ENCODE results near the gene RSAD1.
"Not testable (repeated sequence)": the region's sequence is repeated elsewhere in the genome, so short reads cannot be mapped to it uniquely, and the experiment has no call there.

Gene RSAD1

GRCh38 chr17:50473901-50474300, 4.8 kb upstream of the RSAD1 start:
- H3K9me2 ChIP-seq (replicated peaks; ENCODE audit: control insufficient read depth, low read length): no peaks in the 10 kb centered on the region
- H3K79me2 ChIP-seq (ENCODE audit: control insufficient read depth, low read length): peaks cover under 1% of the 10 kb centered on the region; the same call in 1 of the 2 replicates
- TF ChIP-seq EZH2phosphoT487 (IDR thresholded peaks at IDR 0.05; ENCODE audit: borderline replicate concordance, low read length) (no peak), CTCF (IDR thresholded peaks at IDR 0.05; ENCODE audit: low read depth, low read length, poor library complexity, severe bottlenecking) (no peak)
- H3K27ac ChIP-seq (ENCODE audit: low read depth, low read length): no peak overlapping the region
- no peaks in the 10 kb centered on the region; the same call in 1 of the 2 replicates for H3K36me3 ChIP-seq (ENCODE audit: control insufficient read depth, low read length)
- H3F3A ChIP-seq (ENCODE audit: control insufficient read depth, insufficient read depth): no peaks in the 10 kb centered on the region
- peaks cover 5% of the 10 kb centered on the region; the same call in 1 of the 2 replicates for H3K27me3 ChIP-seq (ENCODE audit: control insufficient read depth, low read length)
- no peak overlapping the region for H3K4me2 ChIP-seq (ENCODE audit: low read length)
- H3K9me3 ChIP-seq (ENCODE audit: control insufficient read depth, insufficient read depth, low read length): no peaks in the 10 kb centered on the region
- no peak overlapping the region for H3K4me3 ChIP-seq (ENCODE audit: low read length)
- no peaks in the 10 kb centered on the region for H4K20me1 ChIP-seq (ENCODE audit: control insufficient read depth, insufficient read depth, low read depth, low read length)
- H3K4me1 ChIP-seq (ENCODE audit: control insufficient read depth, low read length): peaks cover 7% of the 10 kb centered on the region

- Histone ChIP-seq H3K36me3 (ENCODE audit: control insufficient read depth, low read length) (no peaks in the 10 kb centered on the region; the same call in 1 of the 2 replicates), H3F3A (ENCODE audit: control insufficient read depth, insufficient read depth) (no peaks in the 10 kb centered on the region), H3K4me1 (ENCODE audit: control insufficient read depth, low read length) (peaks cover 9% of the 10 kb centered on the region), H3K27me3 (ENCODE audit: control insufficient read depth, low read length) (peaks cover 5% of the 10 kb centered on the region; the same call in 1 of the 2 replicates), H3K27ac (ENCODE audit: low read depth, low read length) (no peak overlapping the region), H3K79me2 (ENCODE audit: control insufficient read depth, low read length) (peaks cover 4% of the 10 kb centered on the region), H4K20me1 (ENCODE audit: control insufficient read depth, insufficient read depth, low read depth, low read length) (no peaks in the 10 kb centered on the region), H3K4me2 (ENCODE audit: low read length) (no peak overlapping the region), H3K4me3 (ENCODE audit: low read length) (no peak overlapping the region), H3K9me3 (ENCODE audit: control insufficient read depth, insufficient read depth, low read length) (no peaks in the 10 kb centered on the region), H3K9me2 (replicated peaks; ENCODE audit: control insufficient read depth, low read length) (no peaks in the 10 kb centered on the region)
- TF ChIP-seq CTCF (IDR thresholded peaks at IDR 0.05; ENCODE audit: low read depth, low read length, poor library complexity, severe bottlenecking): no peak
- no peak for TF ChIP-seq EZH2phosphoT487 (IDR thresholded peaks at IDR 0.05; ENCODE audit: borderline replicate concordance, low read length)
These were observed 4.1 kb upstream of the RSAD1 start for GRCh38 chr17:50474523-50474922.

GRCh38 chr17:50475362-50475761, 3.3 kb upstream of the RSAD1 start:
- no peaks in the 10 kb centered on the region for H4K20me1 ChIP-seq (ENCODE audit: control insufficient read depth, insufficient read depth, low read depth, low read length)
- H3K27ac ChIP-seq (ENCODE audit: low read depth, low read length): no peak overlapping the region
- H3K9me3 ChIP-seq (ENCODE audit: control insufficient read depth, insufficient read depth, low read length): no peaks in the 10 kb centered on the region
- no peak overlapping the region for H3K4me3 ChIP-seq (ENCODE audit: low read length)
- peaks cover 11% of the 10 kb centered on the region for H3K79me2 ChIP-seq (ENCODE audit: control insufficient read depth, low read length)
- peaks cover 5% of the 10 kb centered on the region; the same call in 1 of the 2 replicates for H3K27me3 ChIP-seq (ENCODE audit: control insufficient read depth, low read length)
- no peaks in the 10 kb centered on the region for H3K9me2 ChIP-seq (replicated peaks; ENCODE audit: control insufficient read depth, low read length)
- TF ChIP-seq CTCF (IDR thresholded peaks at IDR 0.05; ENCODE audit: low read depth, low read length, poor library complexity, severe bottlenecking): no peak
- no peak for TF ChIP-seq EZH2phosphoT487 (IDR thresholded peaks at IDR 0.05; ENCODE audit: borderline replicate concordance, low read length)
- H3F3A ChIP-seq (ENCODE audit: control insufficient read depth, insufficient read depth): no peaks in the 10 kb centered on the region
- no peak overlapping the region for H3K4me2 ChIP-seq (ENCODE audit: low read length)
- H3K4me1 ChIP-seq (ENCODE audit: control insufficient read depth, low read length): peaks cover 17% of the 10 kb centered on the region
- H3K36me3 ChIP-seq (ENCODE audit: control insufficient read depth, low read length): peaks cover 6% of the 10 kb centered on the region; the same call in 1 of the 2 replicates

- H3F3A ChIP-seq (ENCODE audit: control insufficient read depth, insufficient read depth); H3K9me2 ChIP-seq (replicated peaks; ENCODE audit: control insufficient read depth, low read length); H3K27me3 ChIP-seq (ENCODE audit: control insufficient read depth, low read length); H3K9me3 ChIP-seq (ENCODE audit: control insufficient read depth, insufficient read depth, low read length); H3K4me3 ChIP-seq (ENCODE audit: low read length); H3K4me2 ChIP-seq (ENCODE audit: low read length); H3K36me3 ChIP-seq (ENCODE audit: control insufficient read depth, low read length); H3K27ac ChIP-seq (ENCODE audit: low read depth, low read length); H4K20me1 ChIP-seq (ENCODE audit: control insufficient read depth, insufficient read depth, low read depth, low read length): not testable (repeated sequence)
- H3K4me1 ChIP-seq (ENCODE audit: control insufficient read depth, low read length): peaks cover 22% of the 10 kb centered on the region
- peaks cover 11% of the 10 kb centered on the region for H3K79me2 ChIP-seq (ENCODE audit: control insufficient read depth, low read length)
These were observed 2.7 kb upstream of the RSAD1 start for GRCh38 chr17:50475775-50476544.
